ENCODE data around the gene CCSAP. TPM values are rescaled to one million over a fixed set of nuclear protein-coding genes. Genes with fewer than 3 reads are reported as not detected.

Gene CCSAP
- total and polyA plus RNA-seq, 4 donors: 1.6 to 11.1 (median 4.6) TPM

GRCh38 chr1:229300099-229300757, 42.6 kb downstream of the CCSAP start:
- Histone ChIP-seq H3K4me3 (no peak overlapping the region), H3K4me1 (ENCODE audit: control insufficient read depth in 5 of 5, insufficient read depth in 5 of 5, low read length in 5 of 5) (peaks cover 0 to 5% (median 0%) of the 10 kb centered on the region in 5 donors), H3K27me3 (ENCODE audit: control insufficient read depth in 3 of 3, insufficient read depth in 3 of 3, low read length in 2 of 3) (no peaks in the 10 kb centered on the region), H3K27ac (ENCODE audit: low read depth in 1 of 2, low read length in 1 of 2) (no peak overlapping the region), H3K9ac (ENCODE audit: insufficient read depth in 1 of 2, low read length in 2 of 2) (no peak overlapping the region), H3K36me3 (ENCODE audit: control insufficient read depth in 4 of 4, insufficient read depth in 4 of 4, low read length in 4 of 4) (peaks cover 18 to 34% (median 27%) of the 10 kb centered on the region in 4 donors), H3K9me3 (ENCODE audit: control insufficient read depth in 4 of 4, insufficient read depth in 3 of 4, low read length in 3 of 4) (no peaks in the 10 kb centered on the region)
- 89 to 94% methylated on average over 6 of the region's 6 CpGs for WGBS, 2 donors
- DNase-seq (no peak), ATAC-seq (ENCODE audit: insufficient read depth, low FRiP score) (no peak)
- no peak for TF ChIP-seq CTCF (IDR thresholded peaks at IDR 0.05; ENCODE audit: control extremely low read depth, extremely low read depth)

- peaks cover 0 to 5% (median 0%) of the 10 kb centered on the region in 5 donors for H3K4me1 ChIP-seq (ENCODE audit: control insufficient read depth in 5 of 5, insufficient read depth in 5 of 5, low read length in 5 of 5)
- no peaks in the 10 kb centered on the region for H3K27me3 ChIP-seq (ENCODE audit: control insufficient read depth in 3 of 3, insufficient read depth in 3 of 3, low read length in 2 of 3)
- H3K36me3 ChIP-seq (ENCODE audit: control insufficient read depth in 4 of 4, insufficient read depth in 4 of 4, low read length in 4 of 4): peaks cover 18 to 30% (median 25%) of the 10 kb centered on the region in 4 donors
- no peak overlapping the region for H3K9ac ChIP-seq (ENCODE audit: insufficient read depth in 1 of 2, low read length in 2 of 2)
- WGBS, 2 donors: 88 to 90% methylated on average over 5 of the region's 5 CpGs
- ATAC-seq (ENCODE audit: insufficient read depth, low FRiP score) (no peak), DNase-seq (no peak)
- H3K27ac ChIP-seq (ENCODE audit: low read depth in 1 of 2, low read length in 1 of 2): no peak overlapping the region
- no peak overlapping the region for H3K4me3 ChIP-seq
- TF ChIP-seq CTCF (IDR thresholded peaks at IDR 0.05; ENCODE audit: control extremely low read depth, extremely low read depth): no peak
- no peaks in the 10 kb centered on the region for H3K9me3 ChIP-seq (ENCODE audit: control insufficient read depth in 4 of 4, insufficient read depth in 3 of 4, low read length in 3 of 4)
These were observed 43.9 kb downstream of the CCSAP start for GRCh38 chr1:229298887-229299503.

- ATAC-seq (ENCODE audit: insufficient read depth, low FRiP score) (no peak), DNase-seq (no peak)
- no peak overlapping the region for H3K9ac ChIP-seq (ENCODE audit: insufficient read depth in 1 of 2, low read length in 2 of 2)
- no peak overlapping the region for H3K27ac ChIP-seq (ENCODE audit: low read depth in 1 of 2, low read length in 1 of 2)
- H3K4me1 ChIP-seq (ENCODE audit: control insufficient read depth in 5 of 5, insufficient read depth in 5 of 5, low read length in 5 of 5): peaks cover 0 to 5% (median 0%) of the 10 kb centered on the region in 5 donors
- no peaks in the 10 kb centered on the region for H3K9me3 ChIP-seq (ENCODE audit: control insufficient read depth in 4 of 4, insufficient read depth in 3 of 4, low read length in 3 of 4)
- peaks cover 16 to 28% (median 22%) of the 10 kb centered on the region in 4 donors for H3K36me3 ChIP-seq (ENCODE audit: control insufficient read depth in 4 of 4, insufficient read depth in 4 of 4, low read length in 4 of 4)
- no peaks in the 10 kb centered on the region for H3K27me3 ChIP-seq (ENCODE audit: control insufficient read depth in 3 of 3, insufficient read depth in 3 of 3, low read length in 2 of 3)
- H3K4me3 ChIP-seq: no peak overlapping the region
- TF ChIP-seq CTCF (IDR thresholded peaks at IDR 0.05; ENCODE audit: control extremely low read depth, extremely low read depth): no peak
These were observed 44.4 kb downstream of the CCSAP start for GRCh38 chr1:229298420-229298819.

All from lung (tissue), 12 donors.